Gastroesophageal sphincter (tissue), 3 donors: ENCODE data around the gene CHST9.

Experiments used
- CTCF ChIP-seq, 4 experiments: fragments of 200-600 bp in 2 of 4; fragments of 450-650 bp in 2 of 4; sonication (generic) in 1 of 4; IDR thresholded peaks; one replicate each; pipeline ENCODE4 v1.5.1; 2017 to 2019; ENCODE audit warnings: antibody characterized with exemption in 4 of 4, mild to moderate bottlenecking in 2 of 4, moderate library complexity in 2 of 4
- EP300 ChIP-seq: sonication (generic); formaldehyde crosslinking; IDR thresholded peaks from one replicate; pipeline ENCODE4 v1.6.1; 2017; ENCODE audit warnings: antibody characterized with exemption, mild to moderate bottlenecking

GRCh38 chr18:26931659-26932058 lies 253.4 kb downstream of the CHST9 start:
- TF ChIP-seq EP300 (no peak), CTCF (IDR thresholded peaks at IDR 0.05) (no peak)
